Measurements from ENCODE around the gene EEF1B2.
"Not testable (repeated sequence)": the region's sequence is repeated elsewhere in the genome, so short reads cannot be mapped to it uniquely, and the experiment has no call there.

Gene EEF1B2

GRCh38 chr2:206164261-206164862, 4.7 kb downstream of the EEF1B2 start:
- no peak for DNase-seq (ENCODE audit: low read depth in 2 of 2)

DNA sequence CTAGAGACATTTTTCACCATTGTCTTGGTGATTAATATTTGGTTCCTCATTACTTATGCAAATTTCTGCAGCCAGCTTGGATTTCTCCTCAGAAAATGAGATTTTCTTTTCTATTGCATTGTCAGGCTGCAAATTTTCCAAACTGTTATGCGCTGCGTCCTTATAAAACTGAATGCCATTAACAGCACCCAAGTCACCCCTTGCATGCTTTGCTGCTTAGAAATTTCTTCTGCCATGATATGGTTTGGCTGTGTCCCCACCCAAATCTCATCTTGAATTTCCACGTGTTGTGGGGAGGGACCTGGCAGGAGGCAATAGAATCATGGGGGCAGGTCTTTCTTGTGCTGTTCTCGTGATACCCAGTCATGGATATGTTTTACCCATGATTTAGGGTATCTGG, 8.5 kb downstream of the EEF1B2 start:
- not testable (repeated sequence) for DNase-seq (ENCODE audit: low read depth in 2 of 2)

- not testable (repeated sequence) for DNase-seq (ENCODE audit: low read depth in 2 of 2)
Measured at GRCh38 chr2:206171624-206172397, 12.1 kb downstream of the EEF1B2 start.

GRCh38 chr2:206173147-206173546, 13.5 kb downstream of the EEF1B2 start:
- DNase-seq (ENCODE audit: low read depth in 2 of 2) = no peak

DNA sequence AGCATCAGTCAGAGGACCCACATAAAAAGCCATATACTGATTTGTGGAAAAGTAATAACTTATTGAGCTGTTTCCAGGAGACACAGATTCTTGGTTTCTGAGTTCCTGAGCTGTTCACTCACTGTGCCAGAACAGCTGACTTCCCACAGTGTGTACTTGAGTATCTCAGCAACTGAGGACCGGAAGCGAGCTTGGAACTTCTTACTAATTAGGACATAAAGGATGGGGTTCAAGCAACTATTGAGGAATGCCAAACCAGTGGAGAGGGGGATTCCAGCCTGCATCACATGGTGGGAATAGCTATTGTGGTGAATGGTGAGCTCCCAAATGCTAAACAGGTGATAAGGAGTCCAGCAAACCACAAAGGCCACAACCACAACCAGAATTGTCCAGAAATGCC, 16.4 kb downstream of the EEF1B2 start:
- no peak for DNase-seq (ENCODE audit: low read depth in 2 of 2)

DNA sequence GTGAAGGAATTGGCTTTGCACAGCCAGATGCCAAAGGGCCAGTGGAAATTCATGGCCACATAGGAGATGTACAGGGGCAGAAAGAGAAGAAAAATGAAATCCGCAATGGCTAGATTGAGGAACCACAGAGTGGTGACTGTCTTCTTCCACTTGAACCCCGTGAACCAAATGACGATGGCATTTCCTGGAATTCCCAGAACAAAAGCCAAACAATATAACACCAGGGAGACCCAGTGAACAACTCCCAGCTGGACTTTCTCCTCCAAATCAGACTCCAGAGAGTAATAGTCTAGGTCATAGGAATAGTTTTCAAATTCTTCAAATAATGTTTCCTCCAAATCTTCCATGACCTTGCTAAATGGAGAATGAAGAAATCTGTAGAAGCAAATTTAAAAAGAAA, 17.2 kb downstream of the EEF1B2 start:
- no peak for DNase-seq (ENCODE audit: low read depth in 2 of 2)

GRCh38 chr2:206181526-206181925, 21.8 kb downstream of the EEF1B2 start:
- DNase-seq (ENCODE audit: low read depth in 2 of 2) = not testable (repeated sequence)

GRCh38 chr2:206189691-206190090, 30.0 kb downstream of the EEF1B2 start:
- no peak for DNase-seq (ENCODE audit: low read depth in 2 of 2)

GRCh38 chr2:206190111-206190510, 30.4 kb downstream of the EEF1B2 start:
- DNase-seq (ENCODE audit: low read depth in 2 of 2) = no peak

DNA sequence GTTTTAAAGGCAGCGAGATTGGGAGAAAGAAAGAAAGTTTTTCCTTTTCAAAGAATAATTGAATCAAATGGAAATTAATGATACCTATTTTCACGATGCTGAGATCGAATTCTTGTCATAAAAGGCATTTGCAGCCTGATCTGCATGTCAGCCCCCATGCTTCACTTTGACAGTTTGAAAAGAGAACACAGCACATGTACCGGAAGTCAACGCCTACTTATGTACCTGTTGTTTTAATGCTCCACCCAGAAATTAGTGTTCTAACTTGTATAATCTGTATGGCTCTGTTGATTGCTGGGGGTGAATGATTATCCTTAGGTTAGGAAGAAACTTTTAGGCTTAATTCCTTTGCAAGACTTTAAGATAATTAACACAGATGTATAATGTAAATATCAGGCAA, 31.0 kb downstream of the EEF1B2 start:
- DNase-seq (ENCODE audit: low read depth in 2 of 2) = no peak

DNA sequence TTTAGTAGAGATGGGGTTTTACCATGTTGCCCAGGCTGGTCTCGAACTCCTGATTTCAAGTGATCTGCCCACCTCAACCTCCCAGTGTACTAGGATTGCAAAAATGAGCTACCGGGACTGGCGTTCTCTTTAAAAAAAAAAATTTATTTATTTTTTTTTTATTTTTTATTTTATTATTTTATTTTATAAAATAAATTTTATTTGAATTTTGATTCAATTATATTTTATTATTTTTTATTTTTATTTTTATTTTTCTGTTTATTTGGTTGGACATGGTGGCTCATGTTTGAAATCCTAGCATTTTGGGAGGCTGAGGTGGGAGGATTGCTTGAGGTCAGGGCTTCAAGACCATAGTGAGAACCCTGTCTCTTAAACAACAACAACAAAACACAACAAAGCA, 32.5 kb downstream of the EEF1B2 start:
- no peak for DNase-seq (ENCODE audit: low read depth in 2 of 2)

DNA sequence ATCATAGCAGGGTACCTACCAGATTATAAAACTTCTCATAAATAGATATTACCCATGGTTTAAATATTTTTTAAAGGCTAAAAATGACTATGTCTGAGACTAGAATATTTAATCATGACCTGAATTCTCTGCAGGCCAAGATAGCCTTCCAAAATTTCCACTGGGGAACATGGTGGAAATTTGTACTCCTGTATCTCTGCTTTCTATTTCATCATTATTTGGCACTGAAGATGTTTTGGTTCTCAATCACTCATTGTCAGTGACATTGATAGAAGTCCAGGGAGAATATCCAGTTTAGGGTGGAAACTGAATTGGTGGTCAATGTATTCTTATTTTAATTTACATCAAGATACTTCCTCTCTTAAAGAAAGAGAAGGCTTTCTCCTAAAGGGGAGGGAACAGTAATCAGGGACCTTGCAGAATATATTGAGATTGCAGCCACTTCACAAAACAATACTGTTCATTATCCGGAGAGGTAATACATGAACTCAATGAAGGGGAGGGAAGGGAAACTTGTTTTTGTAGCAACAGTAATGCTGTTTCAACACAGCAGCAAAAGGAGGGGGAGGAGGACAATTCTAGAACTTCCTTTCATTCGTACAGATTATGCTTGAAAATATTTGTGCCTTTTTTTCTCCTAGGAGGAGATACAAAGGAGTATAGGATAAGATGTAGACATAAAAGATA, 34.1 kb downstream of the EEF1B2 start:
- no peak for DNase-seq (ENCODE audit: low read depth in 2 of 2)

- DNase-seq (ENCODE audit: low read depth in 2 of 2) = no peak
Measured at GRCh38 chr2:206198677-206199076, 39.0 kb downstream of the EEF1B2 start.

GRCh38 chr2:206201075-206201848, 41.6 kb downstream of the EEF1B2 start:
- DNase-seq (ENCODE audit: low read depth in 2 of 2) = no peak

- DNase-seq (ENCODE audit: low read depth in 2 of 2) = no peak
Measured at GRCh38 chr2:206202446-206202845, 42.8 kb downstream of the EEF1B2 start.

- DNase-seq (ENCODE audit: low read depth in 2 of 2) = no peak
Measured at GRCh38 chr2:206203331-206203730, 43.6 kb downstream of the EEF1B2 start.

GRCh38 chr2:206204710-206205109, 45.0 kb downstream of the EEF1B2 start:
- no peak for DNase-seq (ENCODE audit: low read depth in 2 of 2)

DNA sequence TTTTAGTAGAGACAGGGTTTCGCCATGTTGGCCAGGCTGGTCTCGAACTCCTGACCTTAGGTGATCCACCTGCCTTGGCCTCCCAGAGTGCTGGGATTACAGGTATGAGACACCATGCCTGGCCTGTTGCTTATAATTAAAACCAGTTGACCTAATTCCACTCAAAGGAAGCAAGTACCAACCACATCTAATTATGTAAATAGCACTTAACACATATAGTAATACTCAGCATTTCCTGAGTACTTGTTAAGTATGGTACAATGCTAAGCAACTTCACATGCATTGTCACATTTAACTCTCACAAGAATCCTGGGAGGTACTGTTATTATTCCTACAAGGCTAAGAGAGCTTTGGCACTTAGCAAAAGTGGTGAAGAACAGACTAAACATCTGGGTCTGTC, 47.6 kb downstream of the EEF1B2 start:
- DNase-seq (ENCODE audit: low read depth in 2 of 2) = not testable (repeated sequence)

GRCh38 chr2:206208900-206209299, 49.2 kb downstream of the EEF1B2 start:
- DNase-seq (ENCODE audit: low read depth in 2 of 2) = no peak

DNA sequence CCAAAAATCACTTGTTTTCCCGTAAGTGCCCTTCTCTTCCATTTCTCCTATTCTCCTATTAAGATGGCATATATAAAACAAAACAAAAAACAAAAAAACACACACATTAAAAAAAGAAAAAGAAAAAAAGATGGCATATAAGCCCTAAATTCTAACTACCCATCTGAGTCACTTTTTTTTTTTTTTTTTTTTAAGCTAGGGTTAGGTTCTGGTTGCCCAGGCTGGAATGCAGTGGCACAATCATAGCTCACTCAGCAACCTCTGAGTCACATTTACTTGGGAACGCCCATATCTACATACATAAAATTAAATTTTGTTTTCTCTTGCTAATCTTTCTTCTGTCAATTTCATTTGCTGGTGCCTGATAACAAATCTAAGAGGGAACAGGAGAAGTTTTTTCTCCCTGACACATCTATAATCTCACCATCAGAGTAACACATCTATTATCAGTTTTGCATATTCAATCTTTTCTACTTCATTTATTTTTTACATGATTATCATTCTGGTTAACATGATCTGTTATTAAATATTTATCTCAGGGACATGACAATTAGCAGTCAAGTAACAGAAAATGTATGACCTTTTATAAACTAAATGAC, 52.1 kb downstream of the EEF1B2 start:
- DNase-seq (ENCODE audit: low read depth in 2 of 2) = no peak
